Naive thymus-derived CD4-positive, alpha-beta T cell (primary cell): ENCODE data around the gene PTPRG. TPM values are rescaled to one million over a fixed set of nuclear protein-coding genes. Genes with fewer than 3 reads are reported as not detected.

Source experiments
- ATAC-seq: fragments of 150-1000 bp; cut with Tn5 transposase; 2 replicates; pipeline ENCODE4 v1.10.0; 2021; ENCODE audit warnings: mild to moderate bottlenecking, moderate library complexity
- CTCF ChIA-PET: fragments of 350-600 bp; sonication (Branson Sonifier 250); formaldehyde crosslinking; loops from one replicate; lab custom pipeline; 2021; ENCODE audit warnings: antibody characterized with exemption; lab: Charles Lee
- POLR2A ChIA-PET: fragments of 350-600 bp; sonication (Branson Sonifier 250); formaldehyde crosslinking; loops from one replicate; lab custom pipeline; 2021; ENCODE audit warnings: antibody characterized with exemption, inconsistent platforms; lab: Charles Lee
- DNase-seq, 9 donors: peaks; one replicate each; pipeline versions ENCODE4 v3.0.0 to v3.0.0-alpha.2; 2020 to 2022; ENCODE audit warnings: mixed read lengths in 1 of 9
- H3K27ac ChIP-seq: one replicate; pipeline ENCODE4 v1.7.0; 2013; ENCODE audit warnings: mild to moderate bottlenecking, low read depth, low read length, moderate library complexity
- H3K27me3 ChIP-seq, 2 donors: one replicate each; pipeline ENCODE4 v1.7.0; 2013; ENCODE audit warnings: low read length in 2 of 2, mild to moderate bottlenecking in 2 of 2, moderate library complexity in 2 of 2; ENCODE audit not compliant: control insufficient read depth in 2 of 2, insufficient read depth in 2 of 2
- H3K36me3 ChIP-seq, 3 experiments: 1 replicate in 2 of 3; 2 replicates in 1 of 3; pipeline ENCODE4 v1.7.0; 2013; ENCODE audit warnings: low read length in 3 of 3, mild to moderate bottlenecking in 3 of 3, moderate library complexity in 1 of 3; ENCODE audit not compliant: insufficient read depth in 3 of 3, control insufficient read depth in 2 of 3
- H3K4me1 ChIP-seq, 2 donors: one replicate each; pipeline ENCODE4 v1.7.0; 2013; ENCODE audit warnings: low read length in 2 of 2, mild to moderate bottlenecking in 2 of 2, moderate library complexity in 1 of 2; ENCODE audit not compliant: control insufficient read depth in 2 of 2, insufficient read depth in 2 of 2
- H3K4me3 ChIP-seq: 2 replicates; pipeline ENCODE4 v1.7.0; 2013; ENCODE audit warnings: mild to moderate bottlenecking, low read length
- H3K9me3 ChIP-seq, 3 experiments: 1 replicate in 2 of 3; 2 replicates in 1 of 3; pipeline ENCODE4 v1.7.0; 2013; ENCODE audit warnings: low read length in 3 of 3; ENCODE audit not compliant: control insufficient read depth in 2 of 3
- H3K27ac Mint-ChIP-seq, 9 donors: one replicate each; pipeline ENCODE4 v1.8.0; 2020 to 2022; ENCODE audit warnings: mixed read lengths in 9 of 9, mild to moderate bottlenecking in 8 of 9, moderate library complexity in 5 of 9, inconsistent platforms in 2 of 9
- H3K27me3 Mint-ChIP-seq, 5 donors: one replicate each; pipeline ENCODE4 v1.8.0; 2021 to 2022; ENCODE audit warnings: mixed read lengths in 5 of 5, mild to moderate bottlenecking in 1 of 5
- H3K36me3 Mint-ChIP-seq, 5 donors: one replicate each; pipeline ENCODE4 v1.8.0; 2020 to 2022; ENCODE audit warnings: mixed read lengths in 5 of 5, mild to moderate bottlenecking in 3 of 5, inconsistent platforms in 1 of 5
- H3K4me1 Mint-ChIP-seq, 7 donors: one replicate each; pipeline ENCODE4 v1.8.0; 2020 to 2022; ENCODE audit warnings: mixed read lengths in 7 of 7, mild to moderate bottlenecking in 3 of 7, inconsistent platforms in 1 of 7
- H3K4me3 Mint-ChIP-seq, 10 donors: one replicate each; pipeline ENCODE4 v1.8.0; 2020 to 2022; ENCODE audit warnings: mild to moderate bottlenecking in 10 of 10, mixed read lengths in 10 of 10, moderate library complexity in 6 of 10, inconsistent platforms in 2 of 10
- H3K9me3 Mint-ChIP-seq, 11 donors: one replicate each; pipeline ENCODE4 v1.8.0; 2020 to 2022; ENCODE audit warnings: mixed read lengths in 11 of 11, mild to moderate bottlenecking in 4 of 11, inconsistent platforms in 1 of 11, moderate library complexity in 1 of 11
- intact Hi-C, 2 donors: fragments of 100-400 bp; cut with micrococcal nuclease; formaldehyde crosslinking; loops; one replicate each; pipeline ENCODE4 v1.15.1; 2023
- polyA plus RNA-seq, 2 donors: library from polyadenylated mRNA; unstranded; fragments of 300-500 nt; fragmentation: Illumina TruSeq; gene quantifications; one replicate each; pipeline ENCODE4 v1.2.3, GENCODE V29; 2021
- total RNA-seq, 6 experiments: library from RNA in 5 of 6; stranded (reverse) in 5 of 6; gene quantifications; 1 replicate in 5 of 6; 2 replicates in 1 of 6; pipeline ENCODE4 v1.2.3 and lab custom pipeline; 2021 to 2026

Gene PTPRG
- total and polyA plus RNA-seq, 7 experiments from 2014 or later: 0.17 to 1.7 TPM; not detected in 5

DNA sequence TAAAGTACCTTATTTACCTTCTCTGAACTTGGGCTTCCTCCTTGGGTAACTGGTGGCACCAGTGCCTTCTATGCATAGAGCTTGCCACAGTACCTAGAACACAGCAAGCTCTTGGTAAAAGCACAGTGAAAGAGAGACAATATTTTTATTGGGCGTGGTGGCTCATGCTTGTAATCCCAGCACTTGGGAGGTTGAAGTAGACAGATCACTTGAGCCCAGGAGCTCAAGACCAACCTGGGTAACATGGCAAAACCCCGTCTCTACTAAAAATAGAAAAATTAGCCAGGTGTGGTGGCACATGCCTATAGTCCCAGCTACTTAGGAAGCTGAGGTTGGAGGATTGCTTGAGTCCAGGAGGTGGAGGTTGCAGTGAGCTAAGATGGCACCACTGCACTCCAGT lies 285.1 kb downstream of the PTPRG start:
- DNase-seq: no peak
- Histone ChIP-seq H3K4me1 (no peaks in the 10 kb centered on the region), H3K4me3 (no peak overlapping the region), H3K36me3 (no peaks in the 10 kb centered on the region), H3K9me3 (no peaks in the 10 kb centered on the region), H3K27me3 (no peaks in the 10 kb centered on the region), H3K27ac (no peak overlapping the region)
- intact Hi-C loops: no loop called here
- Mint-ChIP-seq H3K36me3 (no peaks in the 10 kb centered on the region), H3K27ac (no peak overlapping the region), H3K4me3 (no peak overlapping the region), H3K27me3 (peaks cover 0 to 23% (median 0%) of the 10 kb centered on the region in 5 donors), H3K4me1 (no peaks in the 10 kb centered on the region), H3K9me3 (peaks cover 0 to 6% (median 0%) of the 10 kb centered on the region in 11 donors)
- no peak for ATAC-seq
- ChIA-PET POLR2A (no interaction called here), CTCF (no interaction called here)

DNA sequence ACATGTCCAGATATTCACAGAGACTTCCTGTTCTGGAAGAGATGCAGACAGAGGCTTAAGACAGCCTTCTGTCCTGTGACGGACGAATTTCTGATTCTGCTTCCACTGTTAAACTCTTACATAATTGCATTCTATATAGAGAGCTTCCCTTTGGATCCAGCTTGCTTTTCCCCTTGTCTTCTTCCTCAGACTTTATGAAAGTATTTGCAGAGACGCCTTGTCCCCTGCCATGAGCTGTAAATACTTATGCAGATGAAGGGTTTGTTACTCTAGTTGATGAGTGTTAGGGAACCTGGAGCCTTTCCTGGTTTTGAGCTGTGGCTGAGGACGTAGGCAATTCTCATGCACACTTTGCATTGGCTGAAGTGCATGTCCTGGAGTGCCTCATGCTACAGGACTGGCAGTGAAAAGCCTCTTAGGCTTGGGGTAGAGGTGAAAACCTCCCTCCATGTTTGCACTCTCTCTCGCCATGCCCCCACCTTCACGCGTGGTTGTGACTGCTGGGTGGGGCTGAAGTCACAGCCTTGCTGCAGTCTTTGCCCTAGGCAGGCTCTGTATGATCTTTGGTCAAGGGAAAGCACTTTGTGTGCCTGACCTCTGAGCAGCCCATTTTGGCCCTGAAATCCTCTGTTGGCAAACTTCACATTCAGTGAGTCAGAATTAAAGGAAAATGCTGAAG lies 286.6 kb downstream of the PTPRG start:
- Histone ChIP-seq H3K27ac (no peak overlapping the region), H3K4me3 (no peak overlapping the region), H3K9me3 (no peaks in the 10 kb centered on the region), H3K27me3 (no peaks in the 10 kb centered on the region), H3K36me3 (no peaks in the 10 kb centered on the region), H3K4me1 (no peaks in the 10 kb centered on the region)
- H3K36me3 Mint-ChIP-seq: no peaks in the 10 kb centered on the region
- DNase-seq (no peak), ATAC-seq (no peak)
- CTCF ChIA-PET: no interaction called here
- H3K4me1 Mint-ChIP-seq: no peaks in the 10 kb centered on the region
- intact Hi-C loops: no loop called here
- peaks cover 0 to 6% (median 0%) of the 10 kb centered on the region in 11 donors for H3K9me3 Mint-ChIP-seq
- H3K4me3 Mint-ChIP-seq: no peak overlapping the region
- POLR2A ChIA-PET: no interaction called here
- H3K27me3 Mint-ChIP-seq: peaks cover 0 to 23% (median 0%) of the 10 kb centered on the region in 5 donors
- no peak overlapping the region for H3K27ac Mint-ChIP-seq

DNA sequence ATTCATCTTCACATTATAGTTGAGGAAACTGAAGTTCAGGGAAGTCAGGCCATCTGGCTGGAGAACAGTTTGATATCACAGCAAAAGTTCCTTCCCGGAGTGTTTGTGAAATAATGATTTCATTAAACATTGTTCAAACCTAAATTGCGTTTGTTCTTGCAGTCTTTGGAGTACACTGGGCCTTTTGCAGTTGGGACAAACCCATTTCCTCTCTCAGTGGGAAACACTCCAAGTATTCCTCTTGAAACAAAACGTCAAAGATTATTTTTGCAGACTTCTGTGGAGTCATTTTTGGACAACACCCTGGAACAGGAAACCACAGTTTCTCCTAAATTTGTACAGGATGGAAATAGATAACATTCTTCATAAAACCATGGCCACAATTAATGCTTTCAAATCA lies 287.5 kb downstream of the PTPRG start:
- POLR2A ChIA-PET: no interaction called here
- no peaks in the 10 kb centered on the region for H3K4me1 Mint-ChIP-seq
- ATAC-seq: no peak
- no peak overlapping the region for H3K4me3 Mint-ChIP-seq
- no peak for DNase-seq
- no peaks in the 10 kb centered on the region for H3K4me1 ChIP-seq
- peaks cover 0 to 6% (median 0%) of the 10 kb centered on the region in 11 donors for H3K9me3 Mint-ChIP-seq
- CTCF ChIA-PET: no interaction called here
- no peaks in the 10 kb centered on the region for H3K9me3 ChIP-seq
- intact Hi-C loops: no loop called here
- H3K36me3 ChIP-seq: no peaks in the 10 kb centered on the region
- H3K36me3 Mint-ChIP-seq: no peaks in the 10 kb centered on the region
- no peak overlapping the region for H3K27ac ChIP-seq
- peaks cover 0 to 23% (median 0%) of the 10 kb centered on the region in 5 donors for H3K27me3 Mint-ChIP-seq
- no peak overlapping the region for H3K27ac Mint-ChIP-seq
- no peaks in the 10 kb centered on the region for H3K27me3 ChIP-seq
- H3K4me3 ChIP-seq: no peak overlapping the region

DNA sequence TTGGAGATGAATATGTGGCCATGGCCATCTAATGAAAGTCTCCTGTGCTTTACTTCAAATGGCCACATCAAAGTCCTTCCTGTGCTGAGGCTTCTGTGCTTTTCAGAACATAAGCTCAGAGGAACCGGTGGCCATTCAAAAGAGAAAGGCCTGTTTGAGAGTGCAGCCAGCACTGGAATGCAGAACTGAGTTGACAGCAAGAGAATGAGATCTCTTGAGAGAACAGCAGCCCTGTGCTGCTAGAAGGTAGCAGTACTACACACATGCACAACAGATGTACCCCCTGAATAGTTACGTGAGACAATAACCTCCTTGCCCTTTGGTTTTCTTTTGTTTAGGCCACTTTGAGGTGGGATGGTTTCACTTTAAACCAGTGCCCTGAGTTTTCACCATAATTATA lies 292.5 kb downstream of the PTPRG start:
- DNase-seq (no peak), ATAC-seq (no peak)
- Mint-ChIP-seq H3K9me3 (peaks cover 0 to 8% (median 0%) of the 10 kb centered on the region in 11 donors), H3K4me1 (no peaks in the 10 kb centered on the region), H3K27me3 (peaks cover 2 to 10% (median 6%) of the 10 kb centered on the region in 5 donors), H3K4me3 (no peak overlapping the region), H3K27ac (no peak overlapping the region), H3K36me3 (no peaks in the 10 kb centered on the region)
- Histone ChIP-seq H3K9me3 (no peaks in the 10 kb centered on the region), H3K27ac (no peak overlapping the region), H3K4me1 (no peaks in the 10 kb centered on the region), H3K4me3 (no peak overlapping the region), H3K36me3 (no peaks in the 10 kb centered on the region), H3K27me3 (no peaks in the 10 kb centered on the region)
- CTCF ChIA-PET: no interaction called here
- intact Hi-C loops: no loop called here
- POLR2A ChIA-PET: no interaction called here

DNA sequence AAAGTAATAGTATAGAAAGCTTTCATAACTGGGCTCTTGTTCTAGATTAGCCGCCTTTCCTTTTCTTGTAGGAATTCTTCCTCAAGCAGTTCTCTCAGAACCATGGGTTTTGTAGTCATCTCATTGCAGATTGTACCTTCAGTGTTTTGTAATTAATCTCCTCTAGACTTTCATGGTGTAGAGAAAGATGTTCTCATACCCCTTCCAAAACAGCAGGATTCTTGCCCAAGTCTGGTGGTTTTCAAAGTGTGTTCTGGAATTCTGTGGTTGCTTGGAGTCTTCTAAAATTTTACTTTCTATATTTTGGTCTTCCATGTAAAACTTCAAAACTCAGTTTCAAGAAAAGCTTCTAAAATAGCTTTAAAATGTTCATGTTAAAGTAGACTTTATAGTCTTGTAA lies 293.8 kb downstream of the PTPRG start:
- no peaks in the 10 kb centered on the region for H3K36me3 ChIP-seq
- H3K4me3 Mint-ChIP-seq: no peak overlapping the region
- H3K27ac Mint-ChIP-seq: no peak overlapping the region
- ATAC-seq (no peak), DNase-seq (no peak)
- peaks cover 4 to 18% (median 10%) of the 10 kb centered on the region in 5 donors for H3K27me3 Mint-ChIP-seq
- H3K27me3 ChIP-seq: no peaks in the 10 kb centered on the region
- no peak overlapping the region for H3K4me3 ChIP-seq
- intact Hi-C loops: no loop called here
- CTCF ChIA-PET: no interaction called here
- POLR2A ChIA-PET: no interaction called here
- H3K27ac ChIP-seq: no peak overlapping the region
- no peaks in the 10 kb centered on the region for H3K36me3 Mint-ChIP-seq
- H3K4me1 ChIP-seq: no peaks in the 10 kb centered on the region
- H3K9me3 ChIP-seq: no peaks in the 10 kb centered on the region
- peaks cover 0 to 6% (median 0%) of the 10 kb centered on the region in 11 donors for H3K9me3 Mint-ChIP-seq
- no peaks in the 10 kb centered on the region for H3K4me1 Mint-ChIP-seq

DNA sequence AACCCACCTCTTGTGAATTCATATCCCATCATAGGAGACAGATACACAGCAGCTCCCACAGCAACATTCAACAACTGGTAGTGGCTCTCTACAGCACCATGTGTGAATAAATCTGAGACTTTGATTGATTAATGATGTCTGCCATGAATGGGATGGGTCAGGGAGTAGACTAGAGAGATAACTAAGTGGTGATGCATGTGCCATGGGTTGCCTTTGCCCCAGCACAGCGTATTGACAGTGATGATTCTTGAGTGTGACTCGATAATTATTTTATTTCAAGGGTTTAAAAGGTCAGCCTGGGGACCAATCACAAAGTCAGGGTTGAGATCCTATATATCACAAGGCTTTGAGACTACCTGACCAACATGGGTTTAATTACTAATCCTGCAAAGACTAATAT lies 295.9 kb downstream of the PTPRG start:
- Mint-ChIP-seq H3K4me1 (no peaks in the 10 kb centered on the region), H3K36me3 (no peaks in the 10 kb centered on the region), H3K9me3 (peaks cover 0 to 4% (median 0%) of the 10 kb centered on the region in 11 donors), H3K4me3 (no peak overlapping the region), H3K27ac (no peak overlapping the region), H3K27me3 (peaks cover 4 to 15% (median 10%) of the 10 kb centered on the region in 5 donors)
- H3K36me3 ChIP-seq: no peaks in the 10 kb centered on the region
- ChIA-PET CTCF (no interaction called here), POLR2A (no interaction called here)
- intact Hi-C loops: no loop called here
- ATAC-seq (no peak), DNase-seq (no peak)
- no peaks in the 10 kb centered on the region for H3K9me3 ChIP-seq
- no peak overlapping the region for H3K4me3 ChIP-seq
- H3K4me1 ChIP-seq: no peaks in the 10 kb centered on the region
- no peaks in the 10 kb centered on the region for H3K27me3 ChIP-seq
- no peak overlapping the region for H3K27ac ChIP-seq

DNA sequence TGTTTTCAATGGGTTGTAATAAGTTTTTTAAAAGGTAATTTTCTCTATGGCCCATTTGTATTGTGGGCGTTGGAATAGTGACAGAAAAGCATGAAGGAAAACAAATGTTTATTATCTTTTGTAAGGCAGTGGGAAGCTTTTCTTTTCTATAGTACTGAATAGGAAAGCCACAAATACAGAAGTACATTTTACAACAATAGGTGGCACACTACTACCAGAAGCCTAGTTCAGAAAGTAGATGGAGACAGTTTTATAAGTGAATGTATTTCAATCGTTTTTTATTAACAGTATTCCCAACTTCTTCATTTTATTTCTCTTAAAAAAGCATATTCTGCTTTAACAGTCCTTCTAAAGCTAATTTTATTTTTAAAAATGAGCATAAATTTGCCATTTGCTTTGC lies 296.7 kb downstream of the PTPRG start:
- no peaks in the 10 kb centered on the region for H3K9me3 ChIP-seq
- H3K27ac Mint-ChIP-seq: no peak overlapping the region
- POLR2A ChIA-PET: no interaction called here
- intact Hi-C loops: loop anchor here in 1 of 2 donors (2.0 kb wide), 1 partner anchor 331 kb away; no protein-coding TSS in a partner anchor
- no peaks in the 10 kb centered on the region for H3K4me1 ChIP-seq
- H3K4me3 Mint-ChIP-seq: no peak overlapping the region
- no peaks in the 10 kb centered on the region for H3K36me3 ChIP-seq
- no peak overlapping the region for H3K27ac ChIP-seq
- DNase-seq (no peak), ATAC-seq (no peak)
- no peak overlapping the region for H3K4me3 ChIP-seq
- CTCF ChIA-PET: no interaction called here
- peaks cover 4 to 15% (median 10%) of the 10 kb centered on the region in 5 donors for H3K27me3 Mint-ChIP-seq
- peaks cover 0 to 4% (median 0%) of the 10 kb centered on the region in 11 donors for H3K9me3 Mint-ChIP-seq
- H3K4me1 Mint-ChIP-seq: no peaks in the 10 kb centered on the region
- no peaks in the 10 kb centered on the region for H3K36me3 Mint-ChIP-seq
- H3K27me3 ChIP-seq: no peaks in the 10 kb centered on the region
